ENCODE results near the gene SORBS2. TPM values are rescaled to one million over a fixed set of nuclear protein-coding genes. Genes with fewer than 3 reads are reported as not detected.

Gene SORBS2
- total RNA-seq, 1 experiment from 2014 or later, result 9.7 TPM

DNA sequence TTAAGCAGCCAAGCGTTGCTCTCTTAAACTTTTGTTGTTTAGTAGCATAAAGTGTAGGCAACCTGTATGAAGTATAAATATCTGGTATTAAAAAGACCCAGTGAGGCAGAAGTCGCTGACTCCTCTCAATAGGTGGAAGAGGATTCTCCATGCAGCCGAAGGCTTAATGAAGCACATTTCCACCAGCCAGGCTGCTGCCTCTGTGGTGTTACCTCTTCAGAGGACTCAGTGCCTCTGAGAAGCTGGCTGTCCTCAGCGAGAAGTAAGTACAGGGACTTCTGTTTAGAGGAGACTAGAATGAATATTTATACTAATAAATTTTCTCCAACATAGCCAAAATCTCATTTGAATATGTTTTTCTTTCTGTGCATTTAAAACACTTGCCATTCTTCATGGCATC is 6.0 kb downstream of the SORBS2 start:
- no peak overlapping the region for H3K4me3 Mint-ChIP-seq
- no CpG with 5 or more reads among the region's 4 CpGs for WGBS (ENCODE audit: extremely low coverage, insufficient read length, low lambda C conversion rate)
- TF ChIP-seq, protein P1, sequence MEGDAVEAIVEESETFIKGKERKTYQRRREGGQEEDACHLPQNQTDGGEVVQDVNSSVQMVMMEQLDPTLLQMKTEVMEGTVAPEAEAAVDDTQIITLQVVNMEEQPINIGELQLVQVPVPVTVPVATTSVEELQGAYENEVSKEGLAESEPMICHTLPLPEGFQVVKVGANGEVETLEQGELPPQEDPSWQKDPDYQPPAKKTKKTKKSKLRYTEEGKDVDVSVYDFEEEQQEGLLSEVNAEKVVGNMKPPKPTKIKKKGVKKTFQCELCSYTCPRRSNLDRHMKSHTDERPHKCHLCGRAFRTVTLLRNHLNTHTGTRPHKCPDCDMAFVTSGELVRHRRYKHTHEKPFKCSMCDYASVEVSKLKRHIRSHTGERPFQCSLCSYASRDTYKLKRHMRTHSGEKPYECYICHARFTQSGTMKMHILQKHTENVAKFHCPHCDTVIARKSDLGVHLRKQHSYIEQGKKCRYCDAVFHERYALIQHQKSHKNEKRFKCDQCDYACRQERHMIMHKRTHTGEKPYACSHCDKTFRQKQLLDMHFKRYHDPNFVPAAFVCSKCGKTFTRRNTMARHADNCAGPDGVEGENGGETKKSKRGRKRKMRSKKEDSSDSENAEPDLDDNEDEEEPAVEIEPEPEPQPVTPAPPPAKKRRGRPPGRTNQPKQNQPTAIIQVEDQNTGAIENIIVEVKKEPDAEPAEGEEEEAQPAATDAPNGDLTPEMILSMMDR (conservative IDR thresholded peaks at IDR 0.05), result no peak

More for the DNA sequence above, 6.0 kb downstream of the SORBS2 start:
- H3K9ac ChIP-seq (ENCODE audit: extremely low read depth, insufficient read length, low read length), result no peak overlapping the region
- H2BK12ac ChIP-seq (ENCODE audit: insufficient read length, low read depth, low read length), result no peak overlapping the region
- no peak overlapping the region for H2BK20ac ChIP-seq (ENCODE audit: low read depth, low read length, poor library complexity, severe bottlenecking)
- no peak overlapping the region for H2AFZ ChIP-seq (ENCODE audit: low read length)
- H2AK5ac ChIP-seq (ENCODE audit: insufficient read length, low read length), result no peak overlapping the region
- Mint-ChIP-seq H3K4me1 (peaks cover 27 to 35% of the 10 kb centered on the region in 2 experiments), H3K27ac (no peak overlapping the region), H3K36me3 (ENCODE audit: insufficient read depth in 1 of 3, low read depth in 3 of 3) (peaks cover 0 to 3% (median 0%) of the 10 kb centered on the region in 3 experiments; a peak in 3 of 7 replicates), H3K27me3 (ENCODE audit: low read depth) (no peaks in the 10 kb centered on the region), H3K9me3 (no peaks in the 10 kb centered on the region; a peak in 2 of 5 replicates)
- no peak overlapping the region for H4K8ac ChIP-seq (replicated peaks; ENCODE audit: insufficient read length, low read depth, low read length)
- no peak overlapping the region for H3K27ac ChIP-seq (ENCODE audit: insufficient read length, low read depth, low read length)
- H3K4me1 ChIP-seq (ENCODE audit: insufficient read depth, low read length), result peaks cover 2% of the 10 kb centered on the region
- no peak overlapping the region for H2BK5ac ChIP-seq (ENCODE audit: insufficient read length, low read length)
- no peak for DNase-seq
- H3K23ac ChIP-seq (ENCODE audit: insufficient read length, low read depth, low read length), result no peak overlapping the region
- no peak overlapping the region for H4K5ac ChIP-seq (ENCODE audit: insufficient read length, low read depth, low read length)
- H2BK15ac ChIP-seq (ENCODE audit: low read depth, low read length), result no peak overlapping the region
- H3T11ph ChIP-seq (ENCODE audit: low read length), result no peak overlapping the region
- H3K4me2 ChIP-seq (ENCODE audit: insufficient read depth, insufficient read length, low read length), result no peak overlapping the region
- no peaks in the 10 kb centered on the region for H3K27me3 ChIP-seq (ENCODE audit: insufficient read depth, low read length)
- H3K18ac ChIP-seq (ENCODE audit: insufficient read length, low read depth, low read length), result no peak overlapping the region
- H3K4ac ChIP-seq (ENCODE audit: low read depth, low read length), result no peak overlapping the region
- H3K79me2 ChIP-seq (ENCODE audit: insufficient read depth, low read length), result no peaks in the 10 kb centered on the region
- no peaks in the 10 kb centered on the region for H3K9me3 ChIP-seq (ENCODE audit: control insufficient read depth, low read depth, low read length)
- H3K79me1 ChIP-seq (ENCODE audit: insufficient read depth, low read depth, low read length, poor library complexity, severe bottlenecking), result no peaks in the 10 kb centered on the region
- H3K56ac ChIP-seq (ENCODE audit: insufficient read length, low read depth, low read length), result no peak overlapping the region
- no peak overlapping the region for H2BK120ac ChIP-seq (ENCODE audit: low read depth, low read length, poor library complexity, severe bottlenecking)
- no peaks in the 10 kb centered on the region for H4K20me1 ChIP-seq (ENCODE audit: control insufficient read depth, insufficient read depth, insufficient read length)
- H3K23me2 ChIP-seq (ENCODE audit: insufficient read length, low read depth, low read length, poor library complexity, severe bottlenecking), result no peaks in the 10 kb centered on the region
- no peak overlapping the region for H4K91ac ChIP-seq (ENCODE audit: insufficient read length, low read depth, low read length)
- H3K14ac ChIP-seq (ENCODE audit: insufficient read depth, low read length), result no peak overlapping the region
